HG03280 (cell line): ENCODE measurements around the gene BATF.

Experiments used
- ATAC-seq: cut with Tn5 transposase; IDR thresholded peaks from one replicate; pipeline ENCODE4 v1.9.1; 2021; ENCODE audit warnings: mild to moderate bottlenecking, moderate library complexity; ENCODE audit not compliant: unreplicated experiment

Gene BATF

GRCh38 chr14:75591987-75592575 lies 69.8 kb downstream of the BATF start:
- no peak for ATAC-seq

- ATAC-seq = no peak
These were observed 73.0 kb downstream of the BATF start for GRCh38 chr14:75595226-75595625.
